ENCODE results near the gene TTC9C. TPM values are rescaled to one million over a fixed set of nuclear protein-coding genes. Genes with fewer than 3 reads are reported as not detected.
A peak's percentile ranks its signal among the peaks of the same experiment; 100 is the strongest.
"Not testable (repeated sequence)": the region's sequence is repeated elsewhere in the genome, so short reads cannot be mapped to it uniquely, and the experiment has no call there.

Gene TTC9C
- total and polyA plus RNA-seq, 5 experiments from 2014 or later, result 8.5 to 47.6 (median 18.8) TPM

DNA sequence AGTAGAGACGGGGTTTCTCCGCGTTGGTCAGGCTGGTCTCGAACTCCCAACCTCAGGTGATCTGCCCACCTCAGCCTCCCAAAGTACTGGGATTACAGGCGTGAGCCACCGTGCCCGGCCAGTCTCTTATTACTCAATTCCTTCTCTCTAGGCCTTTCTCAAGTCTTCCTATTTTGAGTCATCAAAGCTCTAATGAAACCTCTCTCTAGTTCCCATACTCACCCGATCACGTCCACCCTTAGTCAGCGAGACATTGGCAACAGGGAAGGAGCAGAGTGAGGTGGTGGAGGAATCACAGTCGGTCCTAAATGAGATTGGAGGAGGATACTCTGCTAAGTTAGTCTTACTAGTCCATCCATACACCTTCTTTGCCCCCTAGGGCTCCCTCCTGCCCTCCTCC is 26.0 kb upstream of the TTC9C start:
- Mint-ChIP-seq H3K4me3 (no peak overlapping the region), H3K9me3 (no peaks in the 10 kb centered on the region), H3K4me1 (peaks cover 16 to 26% (median 20%) of the 10 kb centered on the region in 4 donors), H3K27me3 (no peaks in the 10 kb centered on the region), H3K27ac (peak overlapping the region in 1 of 10 donors; percentile 67), H3K36me3 (peaks cover 0 to 22% (median 0%) of the 10 kb centered on the region in 3 donors)
- no peak for ATAC-seq
- no peak for DNase-seq
- POLR2A ChIA-PET, result interaction anchor here (0.6 to 1.4 kb wide), 3 partner anchors 76 to 125 kb away, joined by 3 to 5 read pairs (median 4); partner anchors contain the start of gene TUT1

DNA sequence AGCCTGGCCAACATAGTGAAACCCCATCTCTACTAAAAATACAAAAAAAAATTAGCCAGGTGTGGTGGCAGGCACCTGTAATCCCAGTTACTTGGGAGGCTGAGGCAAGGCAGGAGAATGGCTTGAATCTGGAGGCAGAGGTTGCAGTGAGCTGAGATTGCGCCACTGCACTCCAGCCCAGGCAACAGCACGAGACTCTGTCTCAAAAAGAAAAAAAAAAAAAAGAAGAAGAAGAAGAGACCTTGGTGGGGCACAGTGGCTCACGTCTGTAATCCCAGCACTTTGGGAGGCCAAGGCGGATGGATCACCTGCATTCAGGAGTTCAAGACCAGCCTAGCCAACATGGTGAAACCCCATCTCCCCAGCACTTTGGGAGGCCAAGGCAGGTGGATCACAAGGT is 24.4 kb upstream of the TTC9C start:
- ATAC-seq, H3K9me3 Mint-ChIP-seq, H3K4me3 Mint-ChIP-seq, H3K27me3 Mint-ChIP-seq, DNase-seq: not testable (repeated sequence)
- H3K36me3 Mint-ChIP-seq, result peaks cover 0 to 18% (median 0%) of the 10 kb centered on the region in 3 donors
- POLR2A ChIA-PET, result interaction anchor here (0.6 to 14.8 kb wide), 10 partner anchors 10 to 312 kb away, joined by 3 to 263 read pairs (median 5); partner anchors contain the start of genes HNRNPUL2, INTS5, TTC9C and TUT1
- peaks cover 23 to 43% (median 36%) of the 10 kb centered on the region in 4 donors for H3K4me1 Mint-ChIP-seq
- peak overlapping the region in 1 of 10 donors; percentile 25 for H3K27ac Mint-ChIP-seq

- peak overlapping the region; percentile 86 to 100 (median 95) for H3K27ac Mint-ChIP-seq
- no peaks in the 10 kb centered on the region for H3K27me3 Mint-ChIP-seq
- peak overlapping the region; percentile 85 to 95 (median 90) for H3K4me3 Mint-ChIP-seq
- POLR2A ChIA-PET, result interaction anchor here (1.0 to 14.8 kb wide), 16 partner anchors 22 to 150 kb away, joined by 3 to 263 read pairs (median 26); partner anchors contain the start of genes C11orf98, CSKMT, EEF1G and EML3
- H3K4me1 Mint-ChIP-seq, result peaks cover 24 to 55% (median 42%) of the 10 kb centered on the region in 4 donors
- no peaks in the 10 kb centered on the region for H3K9me3 Mint-ChIP-seq
- no peak for DNase-seq
- no peak for ATAC-seq
- peaks cover 0 to 19% (median 0%) of the 10 kb centered on the region in 3 donors for H3K36me3 Mint-ChIP-seq
These were observed 22.9 kb upstream of the TTC9C start for GRCh38 chr11:62705413-62705812.

DNA sequence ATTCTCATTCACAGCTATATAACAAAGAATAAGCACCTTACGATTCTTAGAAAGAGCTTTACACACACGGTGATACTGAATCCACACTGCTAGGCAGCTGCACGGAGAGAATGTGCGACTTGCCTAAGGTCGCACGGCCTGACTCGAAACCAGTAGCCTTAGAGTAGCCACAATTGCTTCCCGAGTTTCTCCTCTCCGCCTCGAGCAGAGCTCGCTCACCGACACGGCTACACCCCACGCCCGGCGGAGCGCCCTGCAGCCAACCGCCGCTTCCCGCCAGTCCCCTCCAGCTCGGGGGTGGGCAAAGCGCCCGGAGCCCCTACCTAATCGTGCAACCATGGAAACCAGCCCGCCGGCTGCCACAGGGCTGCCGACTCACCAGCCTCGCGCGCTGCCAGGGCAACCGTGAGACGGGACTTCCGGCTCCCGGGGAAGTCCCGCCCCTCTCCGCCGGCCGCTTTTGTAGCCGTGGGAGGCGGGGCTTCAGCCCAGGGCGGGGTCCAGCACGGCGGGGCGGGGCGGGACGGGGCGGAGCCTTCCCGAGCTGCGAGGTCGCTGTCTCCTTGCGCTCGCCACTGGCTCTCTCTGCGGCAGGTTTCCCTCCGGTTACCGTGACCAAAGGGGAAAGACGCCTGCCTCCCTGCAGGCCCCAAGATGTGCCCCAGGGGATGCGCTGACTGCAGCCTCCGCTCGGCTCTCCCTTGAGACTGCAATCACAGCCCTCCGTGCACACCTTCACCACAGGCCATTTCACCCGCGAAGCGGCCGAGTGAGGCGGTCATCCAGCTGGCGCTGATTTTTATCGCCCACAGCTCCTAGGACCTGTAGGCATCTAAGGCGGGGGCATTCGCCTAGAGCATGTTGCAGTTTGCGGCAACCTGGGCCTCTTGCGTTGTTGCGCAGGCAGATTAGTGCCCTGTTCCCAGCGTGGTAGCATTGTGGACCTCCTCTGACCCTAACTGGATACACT is 22.1 kb upstream of the TTC9C start:
- Mint-ChIP-seq H3K4me3 (peak overlapping the region; percentile 85 to 95 (median 90)), H3K4me1 (peaks cover 24 to 56% (median 42%) of the 10 kb centered on the region in 4 donors), H3K36me3 (peaks cover 0 to 22% (median 1%) of the 10 kb centered on the region in 3 donors), H3K27ac (peak overlapping the region; percentile 88 to 100 (median 96)), H3K9me3 (no peaks in the 10 kb centered on the region), H3K27me3 (no peaks in the 10 kb centered on the region)
- POLR2A ChIA-PET, result interaction anchor here (0.5 to 14.8 kb wide), 24 partner anchors 10 to 175 kb away, joined by 3 to 263 read pairs (median 7); partner anchors contain the start of genes C11orf98, CSKMT, EEF1G and EML3
- peak; percentile 89 to 98 (median 94) for DNase-seq
- peak; percentile 62 for ATAC-seq

GRCh38 chr11:62706850-62707247 is 21.4 kb upstream of the TTC9C start:
- Mint-ChIP-seq H3K9me3 (no peaks in the 10 kb centered on the region), H3K4me3 (peak overlapping the region; percentile 69 to 95 (median 89)), H3K36me3 (peaks cover 0 to 23% (median 1%) of the 10 kb centered on the region in 3 donors), H3K27ac (peak overlapping the region; percentile 63 to 100 (median 94)), H3K4me1 (peaks cover 24 to 56% (median 42%) of the 10 kb centered on the region in 4 donors), H3K27me3 (no peaks in the 10 kb centered on the region)
- POLR2A ChIA-PET, result interaction anchor here (0.6 to 14.8 kb wide), 22 partner anchors 9 to 174 kb away, joined by 3 to 263 read pairs (median 10); partner anchors contain the start of genes C11orf98, CSKMT, EEF1G and EML3
- DNase-seq (no peak), ATAC-seq (no peak)

GRCh38 chr11:62707277-62707861 is 20.9 kb upstream of the TTC9C start, which contains the start of the genes BSCL2 and GNG3:
Gene BSCL2 (minus strand): TSS chr11:62707424. CDS start chr11:62707195, 229 bp downstream.
Gene GNG3 (plus strand): TSS chr11:62707676. CDS start chr11:62708296, 620 bp downstream.
- Mint-ChIP-seq H3K4me1 (peaks cover 25 to 60% (median 45%) of the 10 kb centered on the region in 4 donors), H3K36me3 (peaks cover 4 to 22% (median 4%) of the 10 kb centered on the region in 3 donors), H3K27me3 (no peaks in the 10 kb centered on the region), H3K9me3 (no peaks in the 10 kb centered on the region), H3K4me3 (peak within 1 kb of the TSS; percentile 88 to 98 (median 95)), H3K27ac (peak within 1 kb of the TSS; percentile 97 to 100 (median 99))
- POLR2A ChIA-PET, result interaction anchor here (1.0 to 14.8 kb wide), 18 partner anchors 8 to 174 kb away, joined by 3 to 263 read pairs (median 17); partner anchors contain the start of genes C11orf98, CSKMT, EML3 and HNRNPUL2
- ATAC-seq (no peak), DNase-seq (no peak)

DNA sequence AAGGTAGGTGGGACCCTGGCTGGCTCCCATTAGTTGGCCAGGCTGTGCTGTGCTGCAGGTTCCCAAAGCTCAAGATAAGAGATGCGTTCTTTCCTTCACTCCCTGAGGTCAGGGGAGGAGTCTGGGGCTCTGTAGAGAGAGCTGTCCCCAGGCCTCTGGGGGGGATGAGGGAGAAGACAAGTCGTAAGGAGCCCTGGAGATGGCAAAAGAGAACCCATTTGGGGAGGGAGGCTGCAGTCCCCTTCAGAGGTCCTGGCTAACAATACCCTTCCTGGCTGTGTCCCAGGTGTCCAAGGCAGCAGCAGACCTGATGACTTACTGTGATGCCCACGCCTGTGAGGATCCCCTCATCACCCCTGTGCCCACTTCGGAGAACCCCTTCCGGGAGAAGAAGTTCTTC is 19.9 kb upstream of the TTC9C start:
- no peak for DNase-seq
- Mint-ChIP-seq H3K9me3 (no peaks in the 10 kb centered on the region), H3K27ac (peak overlapping the region; percentile 97 to 100 (median 99)), H3K27me3 (no peaks in the 10 kb centered on the region), H3K4me1 (peaks cover 24 to 67% (median 54%) of the 10 kb centered on the region in 4 donors), H3K36me3 (peaks cover 4 to 30% (median 5%) of the 10 kb centered on the region in 3 donors), H3K4me3 (peak overlapping the region; percentile 88 to 98 (median 95))
- ATAC-seq, result no peak
- POLR2A ChIA-PET, result interaction anchor here (0.6 to 14.8 kb wide), 32 partner anchors 10 to 1561 kb away, joined by 3 to 263 read pairs (median 11); partner anchors contain the start of genes B3GAT3, C11orf98, CSKMT and EML3

- POLR2A ChIA-PET, result interaction anchor here (0.6 to 14.8 kb wide), 38 partner anchors 10 to 1560 kb away, joined by 3 to 263 read pairs (median 8); partner anchors contain the start of genes B3GAT3, C11orf98, CSKMT and EEF1G
- Mint-ChIP-seq H3K4me3 (peak overlapping the region; percentile 88 to 98 (median 95)), H3K27me3 (no peaks in the 10 kb centered on the region), H3K4me1 (peaks cover 25 to 67% (median 57%) of the 10 kb centered on the region in 4 donors), H3K9me3 (no peaks in the 10 kb centered on the region), H3K36me3 (peaks cover 4 to 34% (median 5%) of the 10 kb centered on the region in 3 donors), H3K27ac (peak overlapping the region; percentile 97 to 100 (median 99))
- peak; percentile 38 to 43 for ATAC-seq
- DNase-seq, result peak in 6 of 10 donors; percentile 40 to 85 (median 54)
These were observed 19.5 kb upstream of the TTC9C start for GRCh38 chr11:62708793-62709192.

DNA sequence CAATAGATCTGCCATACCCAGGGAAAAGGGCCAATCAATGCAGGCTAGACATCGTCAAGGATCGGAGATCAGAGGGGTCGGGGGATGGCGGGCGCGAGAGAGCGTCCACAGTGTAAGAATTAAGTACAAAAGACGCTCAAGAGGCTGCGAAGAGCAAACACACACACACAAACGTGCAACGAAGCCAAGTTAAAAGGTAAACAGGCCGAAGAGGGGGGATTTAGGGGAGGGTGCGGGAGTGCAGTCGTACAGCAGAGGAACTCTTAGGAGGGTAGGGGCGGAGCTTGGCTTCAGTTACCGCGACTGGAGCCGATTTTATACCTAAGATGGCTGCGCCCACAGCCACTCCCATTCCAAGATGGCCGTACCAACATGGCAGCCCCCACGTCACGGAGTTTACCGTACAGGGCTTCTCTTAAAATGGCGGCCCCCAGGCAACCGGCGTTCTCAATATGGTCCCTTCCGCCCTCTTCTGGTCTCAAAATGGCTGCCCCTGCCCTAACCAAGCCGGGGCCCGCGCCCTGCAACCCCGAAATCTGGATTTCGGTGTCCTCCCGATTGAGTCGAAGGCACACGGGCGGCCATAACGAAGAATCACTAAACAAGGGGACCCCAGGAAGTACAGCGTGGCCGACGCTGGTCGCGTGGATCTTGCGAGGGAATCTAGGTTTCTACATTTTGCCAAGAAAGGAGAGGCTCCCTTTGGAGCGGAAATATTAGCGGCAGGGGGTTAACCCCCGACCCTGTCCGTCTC is 18.9 kb upstream of the TTC9C start:
- peak; percentile 74 to 78 for ATAC-seq
- POLR2A ChIA-PET, result interaction anchor here (0.6 to 14.8 kb wide), 40 partner anchors 9 to 1560 kb away, joined by 3 to 263 read pairs (median 8); partner anchors contain the start of genes B3GAT3, C11orf98, CSKMT and EEF1G
- Mint-ChIP-seq H3K4me3 (peak overlapping the region; percentile 88 to 98 (median 95)), H3K27ac (peak overlapping the region; percentile 97 to 100 (median 99)), H3K27me3 (no peaks in the 10 kb centered on the region), H3K9me3 (no peaks in the 10 kb centered on the region), H3K36me3 (peaks cover 4 to 40% (median 5%) of the 10 kb centered on the region in 3 donors), H3K4me1 (peaks cover 27 to 70% (median 59%) of the 10 kb centered on the region in 4 donors)
- peak; percentile 84 to 99 (median 97) for DNase-seq

DNA sequence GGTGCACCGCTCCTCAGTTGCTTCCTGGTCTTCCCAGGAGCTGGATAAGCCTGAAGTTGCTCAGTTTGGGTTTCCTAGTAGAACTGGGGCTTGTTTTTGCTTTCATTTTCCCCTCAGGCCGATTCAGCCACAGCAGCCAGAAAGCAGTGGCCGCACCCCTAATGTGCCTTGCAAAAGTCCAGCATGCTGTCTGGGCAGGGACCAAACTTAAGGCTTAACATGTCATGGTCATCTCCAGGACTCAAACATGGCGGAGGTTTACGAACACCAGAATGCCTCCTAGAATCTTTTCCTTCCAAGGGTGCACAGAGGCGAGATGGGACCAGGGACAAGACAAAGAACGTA is 18.3 kb upstream of the TTC9C start:
- DNase-seq (no peak), ATAC-seq (no peak)
- Mint-ChIP-seq H3K4me3 (peak overlapping the region; percentile 88 to 98 (median 95)), H3K4me1 (peaks cover 27 to 65% (median 59%) of the 10 kb centered on the region in 4 donors), H3K27me3 (no peaks in the 10 kb centered on the region), H3K27ac (peak overlapping the region; percentile 97 to 100 (median 99)), H3K9me3 (no peaks in the 10 kb centered on the region), H3K36me3 (peaks cover 4 to 45% (median 5%) of the 10 kb centered on the region in 3 donors)
- POLR2A ChIA-PET, result interaction anchor here (0.6 to 14.8 kb wide), 29 partner anchors 9 to 1559 kb away, joined by 3 to 263 read pairs (median 11); partner anchors contain the start of genes B3GAT3, C11orf98, CSKMT and EEF1G
